Heart left ventricle (tissue), 13 donors: Measurements from ENCODE around the gene DCUN1D2.

Experiments
- CTCF ChIP-seq, 12 donors: fragments of 200-600 bp; sonication (generic) in 4 of 12; IDR thresholded peaks; one replicate each; pipeline versions ENCODE4 v1.5.0 to v1.8.0; 2018 to 2022; ENCODE audit warnings: antibody characterized with exemption in 12 of 12, mild to moderate bottlenecking in 5 of 12
- POLR2A ChIP-seq, 2 donors: fragments of 450-650 bp; IDR thresholded peaks; one replicate each; pipeline ENCODE4 v1.6.1; 2017; ENCODE audit warnings: antibody characterized with exemption in 2 of 2, mild to moderate bottlenecking in 2 of 2, moderate library complexity in 2 of 2
- donor health status: ischemic (EF 13 %, LVEDD 7.1; RV severe dilation, severe dysfunction).
- donor health status: DM: no; HTN: yes; CAD: no.
- donor health status: DM: no; HTN: no; CAD: no.
- donor health status: ischemic (EF 25% LVEDD 6.9; RV normal size, moderate dysfunction).
- donor health status: ischemic (EF 25% LVEDD 5.7; RV mildly dilated, moderate dysfunction).
- donor health status: ischemic (EF 35%, LVEDD 5.7; RV mildly dilated, moderate dysfunction).
- donor health status: nonischemic (EF 11% LVEDD 7.7; RV severe dilation, severe dysfunction).
- donor health status: DM: yes; HTN: yes; CAD: no.
- donor health status: PGD.
- donor health status: ischemic (EF 29% LVEDD 5.4; RV normal size, mild dysfunction).
- donor health status: nonischemic (EF 23%, LVEDD 6.1; RV moderate dilation, normal function).

GRCh38 chr13:113415032-113415431, 75.5 kb downstream of the DCUN1D2 start:
- TF ChIP-seq CTCF (IDR thresholded peaks at IDR 0.05) = no peak
- no peak for TF ChIP-seq POLR2A (IDR thresholded peaks at IDR 0.05)
